ENCODE results near the gene CAPZB. TPM values are rescaled to one million over a fixed set of nuclear protein-coding genes. Genes with fewer than 3 reads are reported as not detected.

Gene CAPZB
- total and polyA plus RNA-seq, 7 donors: 128 to 454 (median 214) TPM

DNA sequence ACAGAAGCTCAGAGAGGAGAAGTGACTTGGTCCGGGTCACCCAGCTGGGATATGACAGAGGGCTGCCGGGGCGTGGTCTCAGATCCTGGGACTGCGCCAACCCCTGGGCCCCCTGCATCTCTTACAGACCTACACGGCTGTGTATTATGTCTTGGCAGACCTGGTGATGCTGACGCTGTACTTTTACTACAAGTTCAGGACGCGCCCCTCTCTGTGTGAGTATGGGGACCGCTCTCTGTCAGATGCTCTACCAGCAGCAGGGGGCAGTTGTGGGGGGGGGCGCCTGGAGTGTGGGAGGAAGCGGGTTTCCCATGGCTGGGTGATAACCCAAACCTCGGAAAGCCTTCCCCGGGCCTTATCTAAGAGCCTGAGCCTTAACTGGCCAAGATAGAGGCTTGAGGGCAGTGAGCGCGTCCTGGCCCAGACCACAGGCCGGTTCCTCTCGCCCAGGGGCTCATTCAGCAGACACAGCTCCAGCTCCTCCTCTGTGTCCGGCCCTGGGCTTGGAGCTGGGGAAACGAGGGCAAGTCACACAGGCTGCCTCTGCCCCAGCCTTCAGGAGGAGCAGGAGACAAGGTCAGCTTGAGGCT, 159.9 kb downstream of the CAPZB start:
- H3K4me3 ChIP-seq: no peak overlapping the region
- H3K27me3 ChIP-seq: no peaks in the 10 kb centered on the region
- H3K9me3 ChIP-seq: no peaks in the 10 kb centered on the region
- peaks cover 21 to 77% (median 44%) of the 10 kb centered on the region in 4 donors for H3K36me3 ChIP-seq
- H3K27ac ChIP-seq: no peak overlapping the region
- TF ChIP-seq, protein P1, sequence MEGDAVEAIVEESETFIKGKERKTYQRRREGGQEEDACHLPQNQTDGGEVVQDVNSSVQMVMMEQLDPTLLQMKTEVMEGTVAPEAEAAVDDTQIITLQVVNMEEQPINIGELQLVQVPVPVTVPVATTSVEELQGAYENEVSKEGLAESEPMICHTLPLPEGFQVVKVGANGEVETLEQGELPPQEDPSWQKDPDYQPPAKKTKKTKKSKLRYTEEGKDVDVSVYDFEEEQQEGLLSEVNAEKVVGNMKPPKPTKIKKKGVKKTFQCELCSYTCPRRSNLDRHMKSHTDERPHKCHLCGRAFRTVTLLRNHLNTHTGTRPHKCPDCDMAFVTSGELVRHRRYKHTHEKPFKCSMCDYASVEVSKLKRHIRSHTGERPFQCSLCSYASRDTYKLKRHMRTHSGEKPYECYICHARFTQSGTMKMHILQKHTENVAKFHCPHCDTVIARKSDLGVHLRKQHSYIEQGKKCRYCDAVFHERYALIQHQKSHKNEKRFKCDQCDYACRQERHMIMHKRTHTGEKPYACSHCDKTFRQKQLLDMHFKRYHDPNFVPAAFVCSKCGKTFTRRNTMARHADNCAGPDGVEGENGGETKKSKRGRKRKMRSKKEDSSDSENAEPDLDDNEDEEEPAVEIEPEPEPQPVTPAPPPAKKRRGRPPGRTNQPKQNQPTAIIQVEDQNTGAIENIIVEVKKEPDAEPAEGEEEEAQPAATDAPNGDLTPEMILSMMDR (IDR thresholded peaks at IDR 0.05): no peak
- no peak for TF ChIP-seq POLR2AphosphoS5 (IDR thresholded peaks at IDR 0.05)
- TF ChIP-seq EP300 (IDR thresholded peaks at IDR 0.05): no peak
- intact Hi-C loops (cut with DNase I): no loop called here
- H3K4me1 ChIP-seq: no peaks in the 10 kb centered on the region
- no peak for DNase-seq
- WGBS, 2 donors: 85 to 90% methylated on average over 19 of the region's 19 CpGs

DNA sequence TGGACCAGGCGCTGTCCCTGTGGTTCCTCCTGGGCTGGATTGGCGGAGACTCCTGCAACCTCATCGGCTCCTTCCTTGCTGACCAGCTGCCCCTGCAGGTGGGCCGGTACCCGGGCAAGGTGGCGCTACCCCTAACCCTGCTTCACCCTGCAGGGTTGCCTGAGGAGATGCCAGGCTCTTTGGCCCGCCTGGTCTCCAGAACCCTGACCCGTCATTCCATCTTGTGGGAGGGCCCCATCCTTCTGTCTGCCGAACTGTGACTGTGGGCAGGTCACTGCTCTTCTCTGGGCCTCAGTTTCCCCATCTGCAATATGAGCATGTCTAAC, 160.7 kb downstream of the CAPZB start:
- intact Hi-C loops (cut with DNase I): no loop called here
- 97 to 98% methylated on average over 9 of the region's 9 CpGs for WGBS, 2 donors
- TF ChIP-seq, protein P1 (IDR thresholded peaks at IDR 0.05): no peak
- no peak for TF ChIP-seq EP300 (IDR thresholded peaks at IDR 0.05)
- no peak for TF ChIP-seq POLR2A (IDR thresholded peaks at IDR 0.05)
- Histone ChIP-seq H3K27me3 (no peaks in the 10 kb centered on the region), H3K4me1 (no peaks in the 10 kb centered on the region), H3K4me3 (no peak overlapping the region), H3K36me3 (peaks cover 21 to 70% (median 44%) of the 10 kb centered on the region in 4 donors), H3K9me3 (no peaks in the 10 kb centered on the region), H3K27ac (no peak overlapping the region)
- no peak for DNase-seq

DNA sequence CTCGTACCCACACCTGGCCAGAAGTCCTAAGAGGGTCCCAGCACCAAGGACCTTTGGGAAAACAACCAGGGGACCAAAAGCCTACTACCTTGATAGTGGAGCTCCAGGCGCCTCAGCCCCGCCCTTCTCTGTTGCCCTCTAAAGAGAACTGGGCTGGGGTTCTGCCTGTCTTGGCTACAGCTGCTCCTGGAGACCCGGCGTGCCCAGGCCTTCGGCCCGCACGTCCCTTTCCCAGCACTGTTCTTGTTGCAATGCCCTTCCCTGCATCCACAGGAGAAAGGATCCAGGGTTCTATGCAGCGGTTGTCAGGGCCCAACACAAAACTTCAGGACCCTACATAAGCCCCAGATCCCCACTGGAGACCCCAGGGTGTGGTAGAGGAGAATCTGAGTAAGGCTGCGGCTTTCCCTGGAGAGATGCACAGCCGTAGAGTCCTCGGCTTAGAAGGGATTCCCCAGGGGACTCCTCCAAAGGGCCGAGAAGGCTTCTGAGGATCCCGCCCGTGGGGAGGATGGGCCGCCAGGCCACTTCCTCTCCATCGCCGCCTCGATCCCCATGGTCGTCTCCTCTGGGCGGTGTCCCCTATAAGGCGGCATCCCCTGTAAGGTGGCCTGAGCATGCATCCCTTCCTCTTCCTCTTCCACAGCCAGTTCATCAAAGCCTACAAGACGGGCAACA, 161.2 kb downstream of the CAPZB start:
- intact Hi-C loops (cut with DNase I): no loop called here
- peaks cover 21 to 67% (median 44%) of the 10 kb centered on the region in 4 donors for H3K36me3 ChIP-seq
- H3K27ac ChIP-seq: no peak overlapping the region
- no peaks in the 10 kb centered on the region for H3K27me3 ChIP-seq
- H3K4me1 ChIP-seq: no peaks in the 10 kb centered on the region
- 90 to 95% methylated on average over 23 of the region's 23 CpGs for WGBS, 2 donors
- TF ChIP-seq EP300 (IDR thresholded peaks at IDR 0.05): no peak
- TF ChIP-seq POLR2A (IDR thresholded peaks at IDR 0.05): no peak
- TF ChIP-seq POLR2AphosphoS5 (IDR thresholded peaks at IDR 0.05): no peak
- TF ChIP-seq, protein P1 (IDR thresholded peaks at IDR 0.05): no peak
- DNase-seq: no peak
- no peaks in the 10 kb centered on the region for H3K9me3 ChIP-seq
- H3K4me3 ChIP-seq: no peak overlapping the region

DNA sequence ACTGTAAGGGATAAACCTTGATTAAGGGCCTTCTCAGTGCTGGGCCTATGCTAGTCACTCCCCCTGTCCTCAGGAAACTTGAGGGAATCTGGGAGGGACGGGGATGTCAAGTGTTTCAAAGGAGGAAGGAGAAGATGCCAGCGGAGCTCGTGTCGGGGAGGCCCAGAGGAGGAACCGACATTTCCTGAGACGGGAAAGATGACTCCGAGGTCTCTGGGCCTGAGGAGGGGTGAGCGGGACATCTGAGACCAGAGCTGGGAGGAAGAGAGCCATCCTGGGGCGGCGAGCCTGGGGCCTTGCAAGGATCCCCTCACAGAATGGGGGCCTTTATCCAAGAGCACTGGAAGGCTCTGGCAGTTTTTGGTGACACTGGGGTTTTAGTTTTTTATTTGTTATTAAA, 162.9 kb downstream of the CAPZB start:
- H3K36me3 ChIP-seq: peaks cover 8 to 67% (median 45%) of the 10 kb centered on the region in 4 donors
- H3K9me3 ChIP-seq: no peaks in the 10 kb centered on the region
- no peak overlapping the region for H3K4me3 ChIP-seq
- TF ChIP-seq, protein P1 (IDR thresholded peaks at IDR 0.05): no peak
- TF ChIP-seq EP300 (IDR thresholded peaks at IDR 0.05): no peak
- no peak for TF ChIP-seq POLR2AphosphoS5 (IDR thresholded peaks at IDR 0.05)
- TF ChIP-seq POLR2A (IDR thresholded peaks at IDR 0.05): no peak
- 80 to 91% methylated on average over 10 of the region's 10 CpGs for WGBS, 2 donors
- no peak for DNase-seq
- H3K4me1 ChIP-seq: no peaks in the 10 kb centered on the region
- no peak overlapping the region for H3K27ac ChIP-seq
- H3K27me3 ChIP-seq: no peaks in the 10 kb centered on the region
- intact Hi-C loops (cut with DNase I): no loop called here

All from sigmoid colon (tissue), 7 donors.